ENCODE data around the gene ZSWIM5. TPM values are rescaled to one million over a fixed set of nuclear protein-coding genes. Genes with fewer than 3 reads are reported as not detected.
A peak's percentile ranks its signal among the peaks of the same experiment; 100 is the strongest.
"Not testable (repeated sequence)": the region's sequence is repeated elsewhere in the genome, so short reads cannot be mapped to it uniquely, and the experiment has no call there.

ZSWIM5 gene
- total and polyA plus RNA-seq, 10 donors: 0.15 to 4.7 (median 2.7) TPM

- Histone ChIP-seq H3K27me3 (replicated peaks in 1 of 7) (no peaks in the 10 kb centered on the region), H3K36me3 (no peaks in the 10 kb centered on the region), H3K9me3 (no peaks in the 10 kb centered on the region), H3K4me3 (no peak overlapping the region), H3K27ac (no peak overlapping the region), H3K4me1 (peaks cover 0 to 20% (median 13%) of the 10 kb centered on the region in 6 donors)
- WGBS, 5 donors: 70 to 94% (median 84%) methylated on average over 1 of the region's 1 CpG
- DNase-seq: no peak
- no peak for TF ChIP-seq POLR2A (IDR thresholded peaks at IDR 0.05)
- TF ChIP-seq POLR2AphosphoS5 (IDR thresholded peaks at IDR 0.05): no peak
- no peak for TF ChIP-seq CTCF (IDR thresholded peaks at IDR 0.05 in 8 of 11, conservative IDR thresholded peaks at IDR 0.05 in 3 of 11)
- intact Hi-C loops (cut with DNase I; ENCODE audit: low total_unique reads): no loop called here
Measured at GRCh38 chr1:45117766-45118165, 88.6 kb downstream of the ZSWIM5 start.

DNA sequence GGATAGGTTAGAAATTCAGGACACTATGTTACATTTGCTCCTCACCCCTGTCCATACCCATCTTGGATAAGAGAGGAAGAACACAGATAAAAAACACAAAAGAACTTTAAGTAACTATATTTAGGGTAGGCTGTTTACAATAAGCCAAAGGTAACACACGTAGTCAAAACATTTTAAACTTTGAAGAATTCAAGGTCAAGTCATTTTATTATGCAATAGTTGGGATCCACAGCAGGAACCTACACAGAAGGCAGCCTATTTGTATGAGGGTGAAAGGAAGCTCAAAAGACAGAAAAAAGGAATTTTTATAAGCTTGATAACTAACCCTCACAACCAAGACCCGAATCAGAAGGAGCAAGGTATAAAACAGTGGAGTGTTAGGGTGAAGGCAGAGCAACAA is 89.6 kb downstream of the ZSWIM5 start:
- DNase-seq: no peak
- WGBS, 5 donors: 63 to 86% (median 70%) methylated on average over 2 of the region's 2 CpGs
- no peak overlapping the region for H3K4me3 ChIP-seq
- peaks cover 0 to 20% (median 13%) of the 10 kb centered on the region in 6 donors for H3K4me1 ChIP-seq
- H3K27me3 ChIP-seq (replicated peaks in 1 of 7): no peaks in the 10 kb centered on the region
- intact Hi-C loops (cut with DNase I; ENCODE audit: low total_unique reads): no loop called here
- H3K27ac ChIP-seq: peak overlapping the region in 1 of 8 donors; percentile 1
- H3K9me3 ChIP-seq: no peaks in the 10 kb centered on the region
- TF ChIP-seq POLR2AphosphoS5 (IDR thresholded peaks at IDR 0.05) (no peak), CTCF (IDR thresholded peaks at IDR 0.05 in 8 of 11, conservative IDR thresholded peaks at IDR 0.05 in 3 of 11) (no peak), POLR2A (IDR thresholded peaks at IDR 0.05) (no peak)
- H3K36me3 ChIP-seq: no peaks in the 10 kb centered on the region

- Histone ChIP-seq H3K27me3 (replicated peaks in 1 of 7) (no peaks in the 10 kb centered on the region), H3K4me3 (no peak overlapping the region), H3K4me1 (peaks cover 0 to 20% (median 13%) of the 10 kb centered on the region in 6 donors), H3K27ac (peak overlapping the region in 1 of 8 donors; percentile 27), H3K9me3 (peaks cover 0 to 4% (median under 1%) of the 10 kb centered on the region in 8 donors), H3K36me3 (no peaks in the 10 kb centered on the region)
- intact Hi-C loops (cut with DNase I; ENCODE audit: low total_unique reads): no loop called here
- no peak for DNase-seq
- TF ChIP-seq POLR2AphosphoS5 (IDR thresholded peaks at IDR 0.05): no peak
- no peak for TF ChIP-seq POLR2A (IDR thresholded peaks at IDR 0.05)
- no peak for TF ChIP-seq CTCF (IDR thresholded peaks at IDR 0.05 in 8 of 11, conservative IDR thresholded peaks at IDR 0.05 in 3 of 11)
- WGBS, 5 donors: 15 to 30% (median 28%) methylated on average over 1 of the region's 1 CpG
Measured at GRCh38 chr1:45116340-45116739, 90.1 kb downstream of the ZSWIM5 start.

DNA sequence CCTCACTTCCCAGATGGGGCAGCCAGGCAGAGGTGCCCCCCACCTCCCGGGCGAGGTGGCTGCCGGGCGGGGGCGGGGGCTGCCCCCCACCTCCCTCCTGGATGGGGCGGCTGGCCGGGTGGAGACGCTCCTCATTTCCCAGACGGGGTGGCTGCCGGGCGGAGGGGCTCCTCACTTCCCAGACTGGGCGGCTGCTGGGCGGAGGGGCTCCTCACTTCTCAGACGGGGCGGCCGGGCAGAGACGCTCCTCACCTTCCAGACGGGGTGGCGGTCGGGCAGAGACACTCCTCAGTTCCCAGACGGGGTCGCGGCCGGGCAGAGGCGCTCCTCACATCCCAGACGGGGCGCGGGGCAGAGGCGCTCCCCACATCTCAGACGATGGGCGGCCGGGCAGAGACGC is 91.2 kb downstream of the ZSWIM5 start:
- H3K4me3 ChIP-seq; H3K27ac ChIP-seq; H3K9me3 ChIP-seq; DNase-seq; H3K36me3 ChIP-seq; H3K27me3 ChIP-seq (replicated peaks in 1 of 7); intact Hi-C loops (cut with DNase I; ENCODE audit: low total_unique reads): not testable (repeated sequence)
- WGBS, 5 donors: 96 to 100% (median 97%) methylated on average over 9 to 33 of the region's 33 CpGs
- peaks cover 0 to 20% (median 13%) of the 10 kb centered on the region in 6 donors for H3K4me1 ChIP-seq

DNA sequence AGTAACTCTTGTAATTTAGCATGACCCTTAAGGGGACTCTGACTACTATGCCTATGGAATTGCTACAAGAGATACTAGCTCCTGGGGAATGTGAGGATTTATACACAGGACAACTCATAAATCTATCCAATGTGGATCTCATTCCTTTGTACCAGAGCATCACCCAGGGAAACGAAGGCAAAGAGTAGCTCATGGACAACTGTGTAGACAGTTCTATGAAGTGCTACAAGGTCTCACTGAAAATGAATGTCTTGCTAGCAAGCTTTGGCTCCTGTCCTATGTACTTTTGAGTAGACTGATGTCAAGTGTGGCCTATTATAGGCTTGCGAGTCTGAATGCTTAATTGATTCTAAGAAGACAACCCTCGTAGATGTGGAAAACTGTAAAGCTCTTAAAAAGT is 93.7 kb downstream of the ZSWIM5 start:
- no peaks in the 10 kb centered on the region for H3K27me3 ChIP-seq (replicated peaks in 1 of 7)
- TF ChIP-seq POLR2A (IDR thresholded peaks at IDR 0.05) (no peak), CTCF (IDR thresholded peaks at IDR 0.05 in 8 of 11, conservative IDR thresholded peaks at IDR 0.05 in 3 of 11) (no peak), POLR2AphosphoS5 (IDR thresholded peaks at IDR 0.05) (no peak)
- H3K36me3 ChIP-seq: no peaks in the 10 kb centered on the region
- peaks cover 0 to 7% (median 3%) of the 10 kb centered on the region in 8 donors for H3K9me3 ChIP-seq
- no peak for DNase-seq
- intact Hi-C loops (cut with DNase I; ENCODE audit: low total_unique reads): no loop called here
- H3K4me3 ChIP-seq: no peak overlapping the region
- peaks cover 0 to 19% (median 13%) of the 10 kb centered on the region in 6 donors for H3K4me1 ChIP-seq
- no peak overlapping the region for H3K27ac ChIP-seq
- 81 to 90% (median 87%) methylated on average over 3 of the region's 3 CpGs for WGBS, 5 donors
